GOT3 (cell line): ENCODE measurements around the gene IFNL3.
"Not testable (repeated sequence)": the region's sequence is repeated elsewhere in the genome, so short reads cannot be mapped to it uniquely, and the experiment has no call there.

ENCODE experiments used
- DNase-seq: peaks from one replicate; lab custom pipeline; 2025; ENCODE audit warnings: mixed read lengths; lab: John Stamatoyannopoulos, UW

Gene IFNL3

GRCh38 chr19:39218230-39219007 lies 26.4 kb downstream of the IFNL3 start:
- no peak for DNase-seq

GRCh38 chr19:39217094-39217493 lies 27.7 kb downstream of the IFNL3 start:
- DNase-seq, result no peak

- not testable (repeated sequence) for DNase-seq
Measured at GRCh38 chr19:39215323-39215722, 29.5 kb downstream of the IFNL3 start.

- DNase-seq, result no peak
Measured at GRCh38 chr19:39212375-39212742, 32.4 kb downstream of the IFNL3 start.

GRCh38 chr19:39211731-39212374 lies 33.0 kb downstream of the IFNL3 start:
- no peak for DNase-seq

- DNase-seq, result no peak
Measured at GRCh38 chr19:39209196-39209595, 35.6 kb downstream of the IFNL3 start.

- no peak for DNase-seq
Measured at GRCh38 chr19:39208175-39208795, 36.5 kb downstream of the IFNL3 start.

- DNase-seq, result no peak
Measured at GRCh38 chr19:39207293-39207836, 37.4 kb downstream of the IFNL3 start.

GRCh38 chr19:39206122-39206521 lies 38.7 kb downstream of the IFNL3 start:
- DNase-seq, result no peak

GRCh38 chr19:39205449-39205764 lies 39.4 kb downstream of the IFNL3 start:
- DNase-seq, result no peak

- no peak for DNase-seq
Measured at GRCh38 chr19:39203372-39204341, 41.1 kb downstream of the IFNL3 start, which contains the start of gene SYCN. Gene SYCN (minus strand): TSS chr19:39204263. CDS start chr19:39204254, 9 bp downstream.

- DNase-seq, result no peak
Measured at GRCh38 chr19:39202998-39203355, 41.8 kb downstream of the IFNL3 start.

- no peak for DNase-seq
Measured at GRCh38 chr19:39200803-39201115, 44.0 kb downstream of the IFNL3 start.

- no peak for DNase-seq
Measured at GRCh38 chr19:39200066-39200802, 44.6 kb downstream of the IFNL3 start.

- no peak for DNase-seq
Measured at GRCh38 chr19:39199025-39199424, 45.8 kb downstream of the IFNL3 start.

GRCh38 chr19:39197808-39198207 lies 47.0 kb downstream of the IFNL3 start:
- no peak for DNase-seq

GRCh38 chr19:39196860-39197562 lies 47.8 kb downstream of the IFNL3 start, which contains the start of gene NCCRP1:
Gene NCCRP1 (plus strand): TSS chr19:39196964. CDS start chr19:39196983, 19 bp downstream.
- DNase-seq, result no peak

- DNase-seq, result no peak
Measured at GRCh38 chr19:39196320-39196719, 48.5 kb downstream of the IFNL3 start.

- no peak for DNase-seq
Measured at GRCh38 chr19:39195755-39196154, 49.1 kb downstream of the IFNL3 start.

GRCh38 chr19:39194832-39195542 lies 49.8 kb downstream of the IFNL3 start:
- no peak for DNase-seq
